ENCODE measurements around the gene ASGR1.

ASGR1 gene

GRCh38 chr17:7216242-7217112, 37.3 kb upstream of the ASGR1 start:
- DNase-seq (ENCODE audit: low read depth in 2 of 2) = no peak

GRCh38 chr17:7215652-7216180, 36.5 kb upstream of the ASGR1 start:
- DNase-seq (ENCODE audit: low read depth in 2 of 2) = no peak

GRCh38 chr17:7215136-7215638, 36.0 kb upstream of the ASGR1 start:
- DNase-seq (ENCODE audit: low read depth in 2 of 2) = no peak

- peak; percentile 97 to 98 for DNase-seq (ENCODE audit: low read depth in 2 of 2)
These were observed 35.3 kb upstream of the ASGR1 start for GRCh38 chr17:7214300-7215135.

- no peak for DNase-seq (ENCODE audit: low read depth in 2 of 2)
These were observed 34.7 kb upstream of the ASGR1 start for GRCh38 chr17:7213895-7214299.

GRCh38 chr17:7211491-7212273, 32.5 kb upstream of the ASGR1 start:
- DNase-seq (ENCODE audit: low read depth in 2 of 2) = no peak

GRCh38 chr17:7208754-7209460, 29.7 kb upstream of the ASGR1 start:
- no peak for DNase-seq (ENCODE audit: low read depth in 2 of 2)

GRCh38 chr17:7208027-7208571, 28.9 kb upstream of the ASGR1 start:
- no peak for DNase-seq (ENCODE audit: low read depth in 2 of 2)

GRCh38 chr17:7207120-7208001, 28.2 kb upstream of the ASGR1 start:
- no peak for DNase-seq (ENCODE audit: low read depth in 2 of 2)

GRCh38 chr17:7205561-7205960, 26.4 kb upstream of the ASGR1 start:
- DNase-seq (ENCODE audit: low read depth in 2 of 2) = no peak

- peak; percentile 76 to 87 for DNase-seq (ENCODE audit: low read depth in 2 of 2)
These were observed 25.8 kb upstream of the ASGR1 start for GRCh38 chr17:7204828-7205461.

- DNase-seq (ENCODE audit: low read depth in 2 of 2) = no peak
These were observed 25.2 kb upstream of the ASGR1 start for GRCh38 chr17:7204336-7204735.

- no peak for DNase-seq (ENCODE audit: low read depth in 2 of 2)
These were observed 24.2 kb upstream of the ASGR1 start for GRCh38 chr17:7203391-7203790.

GRCh38 chr17:7196651-7197401, 17.7 kb upstream of the ASGR1 start:
- DNase-seq (ENCODE audit: low read depth in 2 of 2) = no peak

GRCh38 chr17:7195971-7196370, 16.8 kb upstream of the ASGR1 start:
- no peak for DNase-seq (ENCODE audit: low read depth in 2 of 2)

- no peak for DNase-seq (ENCODE audit: low read depth in 2 of 2)
These were observed 13.2 kb upstream of the ASGR1 start for GRCh38 chr17:7192271-7192937.

- no peak for DNase-seq (ENCODE audit: low read depth in 2 of 2)
These were observed 12.6 kb upstream of the ASGR1 start for GRCh38 chr17:7191571-7192270.

Data from stimulated activated CD4-positive, alpha-beta T cell treated with anti-CD3 and anti-CD28 coated beads, Interleukin-1b, Interleukin-23, amount 100 ng/mL, for 1 hour (primary cell).